Measurements from ENCODE around the gene ZNF593OS.

ZNF593OS gene

GRCh38 chr1:26171084-26172072 is at the start of gene ZNF593OS:
TSS of gene ZNF593OS (minus strand) at chr1:26171832. CDS start at chr1:26171661, 171 bp downstream.
- no peak for DNase-seq

GRCh38 chr1:26221094-26221493 is 49.5 kb upstream of the ZNF593OS start:
- no peak for DNase-seq

GRCh38 chr1:26220199-26220912 is 48.7 kb upstream of the ZNF593OS start:
- DNase-seq = no peak

GRCh38 chr1:26218906-26219494 is 47.4 kb upstream of the ZNF593OS start:
- DNase-seq = no peak

GRCh38 chr1:26215246-26215645 is 43.6 kb upstream of the ZNF593OS start:
- DNase-seq = no peak

- DNase-seq = no peak
Measured at GRCh38 chr1:26213335-26213905, 41.8 kb upstream of the ZNF593OS start.

- no peak for DNase-seq
Measured at GRCh38 chr1:26212726-26213125, 41.1 kb upstream of the ZNF593OS start.

- DNase-seq = no peak
Measured at GRCh38 chr1:26210147-26210870, 38.7 kb upstream of the ZNF593OS start.

GRCh38 chr1:26203642-26204318 is 32.1 kb upstream of the ZNF593OS start:
- no peak for DNase-seq

- no peak for DNase-seq
Measured at GRCh38 chr1:26200413-26200812, 28.8 kb upstream of the ZNF593OS start.

GRCh38 chr1:26197813-26198212 is 26.2 kb upstream of the ZNF593OS start:
- DNase-seq = no peak

- no peak for DNase-seq
Measured at GRCh38 chr1:26197301-26197700, 25.7 kb upstream of the ZNF593OS start.

GRCh38 chr1:26195805-26196204 is 24.2 kb upstream of the ZNF593OS start:
- DNase-seq = no peak

GRCh38 chr1:26191739-26192138 is 20.1 kb upstream of the ZNF593OS start:
- DNase-seq = no peak

GRCh38 chr1:26190373-26190987 is 18.8 kb upstream of the ZNF593OS start, which contains the start of gene CATSPER4:
TSS of gene CATSPER4 (plus strand) at chr1:26190602. CDS start at chr1:26190628, 26 bp downstream.
- DNase-seq = no peak

GRCh38 chr1:26189751-26190275 is 18.2 kb upstream of the ZNF593OS start:
- DNase-seq = no peak

- no peak for DNase-seq
Measured at GRCh38 chr1:26189331-26189730, 17.7 kb upstream of the ZNF593OS start.

GRCh38 chr1:26188477-26188876 is 16.8 kb upstream of the ZNF593OS start:
- no peak for DNase-seq

- no peak for DNase-seq
Measured at GRCh38 chr1:26187882-26188281, 16.2 kb upstream of the ZNF593OS start.

- DNase-seq = no peak
Measured at GRCh38 chr1:26184883-26185282, 13.3 kb upstream of the ZNF593OS start.

- no peak for DNase-seq
Measured at GRCh38 chr1:26184086-26184485, 12.5 kb upstream of the ZNF593OS start.

All from NCI-H1417 treated with DMSO at 0.1 percent for 48 hours (cell line).